WTC11 (cell line): ENCODE data around the gene SORCS2. TPM values are rescaled to one million over a fixed set of nuclear protein-coding genes. Genes with fewer than 3 reads are reported as not detected.

Experiments used
- ATAC-seq: fragments of 200-7000 bp; cut with Tn5 transposase; 2 replicates; pipeline ENCODE4 v1.10.0; 2021; ENCODE audit warnings: mild to moderate bottlenecking, moderate library complexity
- CTCF ChIA-PET: fragments of 300-600 bp; sonication (Branson Sonifier 250); formaldehyde crosslinking; loops from one replicate; lab custom pipeline; 2021; ENCODE audit warnings: antibody characterized with exemption; lab: Charles Lee
- POLR2A ChIA-PET: fragments of 350-600 bp; sonication (Branson Sonifier 250); formaldehyde crosslinking; loops from one replicate; lab custom pipeline; 2021; ENCODE audit warnings: antibody characterized with exemption; lab: Charles Lee
- DNase-seq: peaks from one replicate; pipeline ENCODE4 v3.0.0; 2021; ENCODE audit warnings: low spot score
- H3K27ac Mint-ChIP-seq: 2 replicates; pipeline ENCODE4 v1.8.0; 2021; ENCODE audit warnings: mixed read lengths
- H3K27me3 Mint-ChIP-seq: 2 replicates; pipeline ENCODE4 v1.8.0; 2021; ENCODE audit warnings: low read depth, mild to moderate bottlenecking, moderate library complexity, mixed read lengths
- H3K36me3 Mint-ChIP-seq: 2 replicates; pipeline ENCODE4 v1.8.0; 2021; ENCODE audit warnings: mixed read lengths
- H3K4me1 Mint-ChIP-seq: 2 replicates; pipeline ENCODE4 v1.8.0; 2022; ENCODE audit warnings: mixed read lengths
- H3K4me3 Mint-ChIP-seq: 2 replicates; pipeline ENCODE4 v1.8.0; 2021; ENCODE audit warnings: mild to moderate bottlenecking, moderate library complexity, mixed read lengths
- H3K9me3 Mint-ChIP-seq: 2 replicates; pipeline ENCODE4 v1.8.0; 2021; ENCODE audit warnings: mixed read lengths
- ATF3 ChIP-seq: sonication (generic); formaldehyde crosslinking; conservative IDR thresholded peaks from 2 replicates; pipeline ENCODE4 v1.8.1; 2022; ENCODE audit warnings: mild to moderate bottlenecking, missing genetic modification reagents
- ESRRA ChIP-seq: sonication (generic); formaldehyde crosslinking; IDR thresholded peaks from 2 replicates; pipeline ENCODE4 v1.8.1; 2022; ENCODE audit warnings: mild to moderate bottlenecking, missing genetic modification reagents, borderline replicate concordance
- ETV6 ChIP-seq: sonication (generic); formaldehyde crosslinking; IDR thresholded peaks from 2 replicates; pipeline ENCODE4 v1.8.1; 2022; ENCODE audit warnings: mild to moderate bottlenecking, missing genetic modification reagents
- FOXJ3 ChIP-seq: sonication (generic); formaldehyde crosslinking; IDR thresholded peaks from 2 replicates; pipeline ENCODE4 v1.9.0; 2021; ENCODE audit warnings: missing genetic modification reagents, mild to moderate bottlenecking, borderline replicate concordance
- GRHL2 ChIP-seq: fragments of 250-450 bp; sonication (Bioruptor Pico); IDR thresholded peaks from 2 replicates; pipeline ENCODE4 v1.8.0; 2022; ENCODE audit warnings: mild to moderate bottlenecking, moderate library complexity; ENCODE audit not compliant: insufficient replicate concordance, severe bottlenecking
- GTF2I ChIP-seq: fragments of 250-450 bp; sonication (Bioruptor Pico); conservative IDR thresholded peaks from 2 replicates; pipeline ENCODE4 v1.4.0; 2021; ENCODE audit warnings: mild to moderate bottlenecking
- NR1H2 ChIP-seq: sonication (generic); formaldehyde crosslinking; IDR thresholded peaks from 2 replicates; pipeline ENCODE4 v1.9.0; 2021; ENCODE audit warnings: mild to moderate bottlenecking, moderate library complexity, missing genetic modification reagents
- NR3C1 ChIP-seq: sonication (generic); formaldehyde crosslinking; conservative IDR thresholded peaks from 2 replicates; pipeline ENCODE4 v1.8.1; 2023; ENCODE audit warnings: low read depth, mild to moderate bottlenecking, missing genetic modification reagents
- PRRX2 ChIP-seq: fragments of 250-450 bp; sonication (Bioruptor Pico); IDR thresholded peaks from 2 replicates; pipeline ENCODE4 v1.8.0; 2021; ENCODE audit warnings: mild to moderate bottlenecking
- SOX15 ChIP-seq: fragments of 250-450 bp; sonication (Bioruptor Pico); IDR thresholded peaks from 2 replicates; pipeline ENCODE4 v1.9.0; 2021; ENCODE audit warnings: mild to moderate bottlenecking
- TEAD4 ChIP-seq: sonication (generic); formaldehyde crosslinking; IDR thresholded peaks from 2 replicates; pipeline ENCODE4 v1.8.0; 2022; ENCODE audit warnings: mild to moderate bottlenecking, missing genetic modification reagents
- ZNF416 ChIP-seq: fragments of 250-450 bp; sonication (Bioruptor Pico); IDR thresholded peaks from 2 replicates; pipeline ENCODE4 v1.9.0; 2021; ENCODE audit warnings: mild to moderate bottlenecking, inconsistent platforms
- ZNF671 ChIP-seq: fragments of 250-450 bp; sonication (Bioruptor Pico); IDR thresholded peaks from 2 replicates; pipeline ENCODE4 v1.8.0; 2021; ENCODE audit warnings: mild to moderate bottlenecking
- total RNA-seq: library from RNA; stranded (reverse); gene quantifications from 3 replicates; pipeline ENCODE4 v1.2.3, GENCODE V29; 2021
- TF ChIP-seq, protein P1 (sequence below): sonication (generic); formaldehyde crosslinking; IDR thresholded peaks from 2 replicates; pipeline ENCODE4 v1.8.0; 2022; ENCODE audit warnings: missing genetic modification reagents
- TF ChIP-seq, protein P2 (sequence below): sonication (generic); formaldehyde crosslinking; IDR thresholded peaks from 2 replicates; pipeline ENCODE4 v1.8.1; 2022; ENCODE audit warnings: low read depth, mild to moderate bottlenecking, moderate library complexity, missing genetic modification reagents, borderline replicate concordance
- TF ChIP-seq, protein P3 (sequence below): sonication (generic); formaldehyde crosslinking; IDR thresholded peaks from 2 replicates; pipeline ENCODE4 v1.8.1; 2023; ENCODE audit warnings: mild to moderate bottlenecking, missing genetic modification reagents, borderline replicate concordance
- TF ChIP-seq, protein P4 (sequence below): fragments of 250-450 bp; sonication (Bioruptor Pico); IDR thresholded peaks from 2 replicates; pipeline ENCODE4 v1.9.0; 2021; ENCODE audit warnings: moderate library complexity, mild to moderate bottlenecking, inconsistent platforms, borderline replicate concordance
- TF ChIP-seq, protein P5 (sequence below): sonication (generic); formaldehyde crosslinking; IDR thresholded peaks from 2 replicates; pipeline ENCODE4 v1.8.0; 2022; ENCODE audit warnings: mild to moderate bottlenecking, missing genetic modification reagents

The SORCS2 gene
- total RNA-seq, 1 experiment from 2014 or later, result 6.6 TPM

- TF ChIP-seq, protein P1, sequence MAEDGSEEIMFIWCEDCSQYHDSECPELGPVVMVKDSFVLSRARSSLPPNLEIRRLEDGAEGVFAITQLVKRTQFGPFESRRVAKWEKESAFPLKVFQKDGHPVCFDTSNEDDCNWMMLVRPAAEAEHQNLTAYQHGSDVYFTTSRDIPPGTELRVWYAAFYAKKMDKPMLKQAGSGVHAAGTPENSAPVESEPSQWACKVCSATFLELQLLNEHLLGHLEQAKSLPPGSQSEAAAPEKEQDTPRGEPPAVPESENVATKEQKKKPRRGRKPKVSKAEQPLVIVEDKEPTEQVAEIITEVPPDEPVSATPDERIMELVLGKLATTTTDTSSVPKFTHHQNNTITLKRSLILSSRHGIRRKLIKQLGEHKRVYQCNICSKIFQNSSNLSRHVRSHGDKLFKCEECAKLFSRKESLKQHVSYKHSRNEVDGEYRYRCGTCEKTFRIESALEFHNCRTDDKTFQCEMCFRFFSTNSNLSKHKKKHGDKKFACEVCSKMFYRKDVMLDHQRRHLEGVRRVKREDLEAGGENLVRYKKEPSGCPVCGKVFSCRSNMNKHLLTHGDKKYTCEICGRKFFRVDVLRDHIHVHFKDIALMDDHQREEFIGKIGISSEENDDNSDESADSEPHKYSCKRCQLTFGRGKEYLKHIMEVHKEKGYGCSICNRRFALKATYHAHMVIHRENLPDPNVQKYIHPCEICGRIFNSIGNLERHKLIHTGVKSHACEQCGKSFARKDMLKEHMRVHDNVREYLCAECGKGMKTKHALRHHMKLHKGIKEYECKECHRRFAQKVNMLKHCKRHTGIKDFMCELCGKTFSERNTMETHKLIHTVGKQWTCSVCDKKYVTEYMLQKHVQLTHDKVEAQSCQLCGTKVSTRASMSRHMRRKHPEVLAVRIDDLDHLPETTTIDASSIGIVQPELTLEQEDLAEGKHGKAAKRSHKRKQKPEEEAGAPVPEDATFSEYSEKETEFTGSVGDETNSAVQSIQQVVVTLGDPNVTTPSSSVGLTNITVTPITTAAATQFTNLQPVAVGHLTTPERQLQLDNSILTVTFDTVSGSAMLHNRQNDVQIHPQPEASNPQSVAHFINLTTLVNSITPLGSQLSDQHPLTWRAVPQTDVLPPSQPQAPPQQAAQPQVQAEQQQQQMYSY, result no peak
- TF ChIP-seq NR1H2 (no peak), ETV6 (CRISPR knock-in tag) (no peak), SOX15 (no peak), ZNF416 (CRISPR knock-in tag) (no peak), ATF3 (CRISPR knock-in tag) (no peak)
- TF ChIP-seq, protein P2, sequence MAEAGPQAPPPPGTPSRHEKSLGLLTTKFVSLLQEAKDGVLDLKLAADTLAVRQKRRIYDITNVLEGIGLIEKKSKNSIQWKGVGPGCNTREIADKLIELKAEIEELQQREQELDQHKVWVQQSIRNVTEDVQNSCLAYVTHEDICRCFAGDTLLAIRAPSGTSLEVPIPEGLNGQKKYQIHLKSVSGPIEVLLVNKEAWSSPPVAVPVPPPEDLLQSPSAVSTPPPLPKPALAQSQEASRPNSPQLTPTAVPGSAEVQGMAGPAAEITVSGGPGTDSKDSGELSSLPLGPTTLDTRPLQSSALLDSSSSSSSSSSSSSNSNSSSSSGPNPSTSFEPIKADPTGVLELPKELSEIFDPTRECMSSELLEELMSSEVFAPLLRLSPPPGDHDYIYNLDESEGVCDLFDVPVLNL, result no peak
- TF ChIP-seq, protein P3, sequence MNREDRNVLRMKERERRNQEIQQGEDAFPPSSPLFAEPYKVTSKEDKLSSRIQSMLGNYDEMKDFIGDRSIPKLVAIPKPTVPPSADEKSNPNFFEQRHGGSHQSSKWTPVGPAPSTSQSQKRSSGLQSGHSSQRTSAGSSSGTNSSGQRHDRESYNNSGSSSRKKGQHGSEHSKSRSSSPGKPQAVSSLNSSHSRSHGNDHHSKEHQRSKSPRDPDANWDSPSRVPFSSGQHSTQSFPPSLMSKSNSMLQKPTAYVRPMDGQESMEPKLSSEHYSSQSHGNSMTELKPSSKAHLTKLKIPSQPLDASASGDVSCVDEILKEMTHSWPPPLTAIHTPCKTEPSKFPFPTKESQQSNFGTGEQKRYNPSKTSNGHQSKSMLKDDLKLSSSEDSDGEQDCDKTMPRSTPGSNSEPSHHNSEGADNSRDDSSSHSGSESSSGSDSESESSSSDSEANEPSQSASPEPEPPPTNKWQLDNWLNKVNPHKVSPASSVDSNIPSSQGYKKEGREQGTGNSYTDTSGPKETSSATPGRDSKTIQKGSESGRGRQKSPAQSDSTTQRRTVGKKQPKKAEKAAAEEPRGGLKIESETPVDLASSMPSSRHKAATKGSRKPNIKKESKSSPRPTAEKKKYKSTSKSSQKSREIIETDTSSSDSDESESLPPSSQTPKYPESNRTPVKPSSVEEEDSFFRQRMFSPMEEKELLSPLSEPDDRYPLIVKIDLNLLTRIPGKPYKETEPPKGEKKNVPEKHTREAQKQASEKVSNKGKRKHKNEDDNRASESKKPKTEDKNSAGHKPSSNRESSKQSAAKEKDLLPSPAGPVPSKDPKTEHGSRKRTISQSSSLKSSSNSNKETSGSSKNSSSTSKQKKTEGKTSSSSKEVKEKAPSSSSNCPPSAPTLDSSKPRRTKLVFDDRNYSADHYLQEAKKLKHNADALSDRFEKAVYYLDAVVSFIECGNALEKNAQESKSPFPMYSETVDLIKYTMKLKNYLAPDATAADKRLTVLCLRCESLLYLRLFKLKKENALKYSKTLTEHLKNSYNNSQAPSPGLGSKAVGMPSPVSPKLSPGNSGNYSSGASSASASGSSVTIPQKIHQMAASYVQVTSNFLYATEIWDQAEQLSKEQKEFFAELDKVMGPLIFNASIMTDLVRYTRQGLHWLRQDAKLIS, result no peak
Observed at GRCh38 chr4:7344636-7345155, 152.4 kb downstream of the SORCS2 start (continued).

GRCh38 chr4:7347981-7348380, 155.6 kb downstream of the SORCS2 start:
- CTCF ChIA-PET, result interaction anchor here (1.0 kb wide), 1 partner anchor 16 kb away, joined by 3 read pairs; no protein-coding TSS in a partner anchor

DNA sequence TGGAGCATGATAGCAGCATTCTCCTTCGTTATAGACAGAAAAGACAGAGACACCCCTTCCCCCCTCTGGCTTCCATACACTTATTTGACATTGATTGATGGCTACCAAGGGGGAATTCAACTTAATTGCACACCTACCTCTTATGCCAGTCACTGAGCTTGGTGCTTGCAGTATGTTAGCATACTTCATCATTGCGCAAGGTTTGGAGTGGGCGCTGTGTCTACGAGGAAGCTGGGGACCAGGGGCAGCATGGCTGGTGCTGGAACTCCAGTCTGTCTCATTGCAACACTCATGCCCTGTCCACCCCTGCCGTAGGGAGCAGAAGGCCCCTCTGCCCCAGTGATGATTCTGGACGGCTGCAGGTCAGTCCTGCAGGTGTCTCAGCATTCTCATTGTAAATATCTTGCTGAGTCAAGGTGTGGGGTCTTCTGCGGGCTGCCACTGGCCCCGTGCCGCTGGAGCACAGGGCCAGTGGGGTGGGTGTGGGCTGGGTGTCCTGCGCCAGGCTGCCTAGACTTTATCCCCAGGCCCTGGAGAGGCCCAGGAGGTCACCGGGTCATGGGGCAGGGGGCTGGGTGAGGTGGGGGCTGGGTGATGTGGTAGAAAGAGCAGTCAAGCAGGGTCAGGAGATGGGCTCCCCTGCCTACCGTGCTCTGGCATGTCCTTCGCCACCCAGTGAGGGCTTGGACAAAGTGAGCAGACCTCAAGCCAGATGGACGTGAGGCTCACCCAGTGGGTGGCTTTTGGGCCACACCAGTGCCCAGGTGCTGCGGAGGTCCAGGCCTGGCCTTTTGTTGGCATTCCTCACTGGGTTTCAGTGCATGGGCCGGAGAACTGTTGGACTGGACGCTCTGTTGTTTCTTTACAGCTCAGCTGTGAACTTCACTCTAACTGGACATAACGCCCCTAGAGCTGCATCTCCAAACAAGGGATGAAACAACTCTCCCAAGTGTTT, 156.9 kb downstream of the SORCS2 start:
- ATAC-seq (no peak), DNase-seq (no peak)
- Mint-ChIP-seq H3K27me3 (no peaks in the 10 kb centered on the region), H3K36me3 (no peaks in the 10 kb centered on the region), H3K27ac (no peak overlapping the region), H3K9me3 (peaks cover 14% of the 10 kb centered on the region), H3K4me3 (no peak overlapping the region), H3K4me1 (no peaks in the 10 kb centered on the region)
- POLR2A ChIA-PET, result no interaction called here
- CTCF ChIA-PET, result no interaction called here
- no peak for TF ChIP-seq NR3C1
- no peak for TF ChIP-seq GTF2I (CRISPR knock-in tag)
- TF ChIP-seq PRRX2 (CRISPR knock-in tag), result no peak
- TF ChIP-seq ESRRA, result no peak
- no peak for TF ChIP-seq SOX15
- TF ChIP-seq TEAD4 (CRISPR knock-in tag), result no peak
- TF ChIP-seq, protein P4, sequence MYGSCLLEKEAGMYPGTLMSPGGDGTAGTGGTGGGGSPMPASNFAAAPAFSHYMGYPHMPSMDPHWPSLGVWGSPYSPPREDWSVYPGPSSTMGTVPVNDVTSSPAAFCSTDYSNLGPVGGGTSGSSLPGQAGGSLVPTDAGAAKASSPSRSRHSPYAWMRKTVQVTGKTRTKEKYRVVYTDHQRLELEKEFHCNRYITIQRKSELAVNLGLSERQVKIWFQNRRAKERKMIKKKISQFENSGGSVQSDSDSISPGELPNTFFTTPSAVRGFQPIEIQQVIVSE (CRISPR knock-in tag), result no peak
- TF ChIP-seq, protein P5, sequence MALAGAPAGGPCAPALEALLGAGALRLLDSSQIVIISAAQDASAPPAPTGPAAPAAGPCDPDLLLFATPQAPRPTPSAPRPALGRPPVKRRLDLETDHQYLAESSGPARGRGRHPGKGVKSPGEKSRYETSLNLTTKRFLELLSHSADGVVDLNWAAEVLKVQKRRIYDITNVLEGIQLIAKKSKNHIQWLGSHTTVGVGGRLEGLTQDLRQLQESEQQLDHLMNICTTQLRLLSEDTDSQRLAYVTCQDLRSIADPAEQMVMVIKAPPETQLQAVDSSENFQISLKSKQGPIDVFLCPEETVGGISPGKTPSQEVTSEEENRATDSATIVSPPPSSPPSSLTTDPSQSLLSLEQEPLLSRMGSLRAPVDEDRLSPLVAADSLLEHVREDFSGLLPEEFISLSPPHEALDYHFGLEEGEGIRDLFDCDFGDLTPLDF (CRISPR knock-in tag), result no peak
- no peak for TF ChIP-seq FOXJ3
- TF ChIP-seq, protein P1, result no peak

More at GRCh38 chr4:7347981-7348380, 155.6 kb downstream of the SORCS2 start:
- Mint-ChIP-seq H3K36me3 (no peaks in the 10 kb centered on the region), H3K27ac (no peak overlapping the region), H3K4me1 (no peaks in the 10 kb centered on the region), H3K27me3 (no peaks in the 10 kb centered on the region), H3K4me3 (no peak overlapping the region)
- POLR2A ChIA-PET, result no interaction called here
- ATAC-seq (no peak), DNase-seq (no peak)
- TF ChIP-seq ZNF671 (CRISPR knock-in tag), result no peak
- no peak for TF ChIP-seq GRHL2 (CRISPR knock-in tag)
- TF ChIP-seq, all 79 proteins: peak for 0
- peaks cover 14% of the 10 kb centered on the region for H3K9me3 Mint-ChIP-seq
